Measurements from ENCODE around the gene GPR173.

The GPR173 gene

DNA sequence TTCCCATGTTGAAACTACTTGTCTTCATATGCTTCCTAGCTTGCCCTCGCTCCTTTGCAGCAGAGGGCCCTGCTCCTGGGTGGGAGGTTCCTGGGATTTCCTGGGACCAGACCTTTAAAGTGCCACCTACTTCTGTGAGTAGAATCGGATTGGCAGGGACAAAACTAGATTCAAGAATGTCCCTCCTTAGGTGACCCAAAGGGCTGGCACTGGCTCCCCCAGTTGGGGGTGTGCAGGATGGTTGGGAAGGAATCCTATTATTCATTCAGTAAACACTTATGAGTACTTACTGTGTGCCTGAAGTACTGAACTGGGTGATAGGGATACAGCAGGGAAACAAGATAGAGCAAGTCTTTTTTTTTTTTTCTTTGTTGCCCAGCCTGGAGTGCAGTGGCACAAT is 42.8 kb downstream of the GPR173 start:
- DNase-seq = no peak

- DNase-seq = peak; percentile 63
Measured at GRCh38 chrX:53093177-53093655, 44.6 kb downstream of the GPR173 start.

DNA sequence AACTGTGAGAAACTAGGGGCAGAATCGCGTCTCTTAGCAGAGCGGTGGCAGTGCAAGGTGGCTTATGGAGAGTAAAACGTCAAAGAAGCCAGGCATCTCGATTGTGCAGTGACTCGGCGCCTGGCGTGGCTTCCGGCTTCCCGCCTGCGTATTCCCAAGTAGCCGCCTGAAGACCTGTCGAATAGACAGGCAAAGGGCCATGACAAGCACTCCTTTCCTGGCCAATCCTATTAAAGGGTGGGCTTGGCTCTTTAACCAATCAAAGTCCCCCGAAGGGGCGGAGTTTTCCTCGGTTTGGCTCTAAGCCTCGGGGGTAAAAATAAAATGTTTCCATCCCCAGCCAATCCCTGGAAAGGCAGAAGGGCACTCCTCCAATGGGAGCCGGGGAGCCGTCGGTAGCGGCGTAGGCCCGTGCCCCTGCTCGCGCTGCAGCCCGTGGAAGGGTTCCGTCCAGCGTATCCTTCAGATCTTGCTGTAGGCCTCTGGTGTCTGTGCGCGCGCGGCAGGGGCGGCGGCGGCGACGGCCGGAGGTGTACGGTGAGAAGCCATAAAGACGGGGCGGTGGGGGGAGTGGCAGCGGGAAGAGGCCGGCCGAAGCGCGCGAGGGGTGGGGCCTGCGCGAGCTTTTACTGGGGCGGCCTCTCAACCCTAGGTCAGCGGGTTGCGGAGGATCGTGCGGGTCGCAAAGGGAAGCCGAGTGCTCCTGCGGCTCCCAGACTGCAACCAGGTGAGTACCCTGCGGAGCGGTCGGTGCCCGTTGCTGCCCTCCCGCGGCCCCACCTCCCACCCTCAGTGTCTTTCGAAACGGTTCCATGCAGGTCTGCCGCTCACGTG is 45.4 kb downstream of the GPR173 start, which contains the start of gene KANTR:
Gene KANTR, plus strand, starts transcription at position 395 of the 834 bp plus-strand sequence. CDS start 30,131 bp downstream, outside the sequence.
- DNase-seq = peak; percentile 91

- DNase-seq = no peak
Measured at GRCh38 chrX:53094582-53094905, 46.0 kb downstream of the GPR173 start.

DNA sequence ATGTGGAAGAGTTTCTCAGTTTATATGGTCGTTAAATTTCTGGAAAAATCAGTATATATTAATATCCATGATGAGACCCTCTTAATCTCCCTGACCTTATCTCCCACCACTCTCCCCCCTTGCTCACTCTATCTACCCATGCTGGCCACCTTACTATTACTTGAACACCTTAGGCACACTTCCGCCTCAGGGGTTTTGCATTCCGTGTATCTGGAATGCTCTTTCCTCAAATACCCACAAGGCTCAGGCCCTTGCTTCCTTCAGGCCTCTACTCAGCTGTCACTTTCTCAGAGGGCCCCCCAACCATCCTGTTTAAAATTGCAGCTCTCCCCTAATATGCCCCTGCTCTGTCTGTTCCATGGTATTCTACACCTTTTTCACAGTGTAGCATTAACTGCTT is 47.2 kb downstream of the GPR173 start:
- DNase-seq = no peak

DNA sequence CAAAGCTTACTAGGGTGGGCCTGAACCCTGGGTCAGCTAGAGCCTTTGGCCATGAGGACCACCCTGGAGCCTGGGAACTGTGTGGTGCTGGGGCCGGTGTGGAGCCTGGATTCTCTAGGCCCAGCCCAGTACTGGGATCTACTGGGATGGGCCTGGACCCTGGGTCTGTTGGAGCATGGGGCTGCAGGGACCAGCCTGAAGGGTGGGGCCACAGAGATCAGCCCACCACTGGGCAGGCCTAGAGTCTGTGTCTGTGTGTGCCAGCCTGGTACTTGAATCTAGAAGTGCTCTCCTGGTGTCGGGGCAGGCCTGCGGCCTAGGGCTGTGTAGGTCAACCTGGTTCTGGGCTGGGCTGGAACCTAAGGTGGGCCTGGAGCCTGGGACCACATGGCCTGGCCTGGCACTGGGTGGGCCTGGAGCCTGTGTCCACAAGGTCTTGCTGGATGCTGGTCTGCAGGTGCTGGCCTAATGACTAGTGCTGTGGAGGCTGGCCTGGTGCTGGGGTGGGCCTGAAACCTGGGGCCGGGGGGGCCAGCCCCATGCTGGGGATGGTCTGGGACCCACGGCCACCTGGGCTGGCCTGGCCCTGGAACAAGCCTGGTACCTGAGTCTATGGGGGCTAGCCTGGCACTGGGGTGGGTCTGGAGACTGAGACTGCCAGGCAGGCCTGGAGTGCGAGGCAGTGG is 66.4 kb downstream of the GPR173 start:
- DNase-seq = no peak

- no peak for DNase-seq
Measured at GRCh38 chrX:53115550-53115874, 66.9 kb downstream of the GPR173 start.

GRCh38 chrX:53116101-53116500 is 67.5 kb downstream of the GPR173 start:
- no peak for DNase-seq

GRCh38 chrX:53122013-53122412 is 73.4 kb downstream of the GPR173 start:
- DNase-seq = no peak

DNA sequence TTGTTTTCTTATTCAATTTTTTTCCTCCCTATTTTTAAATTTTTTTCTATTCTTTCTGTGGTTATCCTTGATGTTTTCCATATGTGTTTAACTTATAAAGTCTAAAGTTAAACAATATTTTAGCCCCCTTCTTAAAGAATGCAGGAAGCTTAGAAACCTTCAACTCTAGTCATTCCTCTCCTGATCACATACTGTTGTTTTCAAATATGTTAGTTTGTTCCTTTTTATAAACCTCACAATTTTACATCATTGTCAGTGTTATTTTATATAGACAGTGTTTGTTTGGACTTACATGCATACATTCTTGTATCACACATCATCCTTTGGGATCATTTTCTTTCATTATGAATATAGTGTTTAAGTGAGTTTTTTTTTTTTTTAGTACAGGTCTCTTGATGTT is 76.9 kb downstream of the GPR173 start:
- no peak for DNase-seq

GRCh38 chrX:53126377-53126776 is 77.8 kb downstream of the GPR173 start:
- DNase-seq = no peak

DNA sequence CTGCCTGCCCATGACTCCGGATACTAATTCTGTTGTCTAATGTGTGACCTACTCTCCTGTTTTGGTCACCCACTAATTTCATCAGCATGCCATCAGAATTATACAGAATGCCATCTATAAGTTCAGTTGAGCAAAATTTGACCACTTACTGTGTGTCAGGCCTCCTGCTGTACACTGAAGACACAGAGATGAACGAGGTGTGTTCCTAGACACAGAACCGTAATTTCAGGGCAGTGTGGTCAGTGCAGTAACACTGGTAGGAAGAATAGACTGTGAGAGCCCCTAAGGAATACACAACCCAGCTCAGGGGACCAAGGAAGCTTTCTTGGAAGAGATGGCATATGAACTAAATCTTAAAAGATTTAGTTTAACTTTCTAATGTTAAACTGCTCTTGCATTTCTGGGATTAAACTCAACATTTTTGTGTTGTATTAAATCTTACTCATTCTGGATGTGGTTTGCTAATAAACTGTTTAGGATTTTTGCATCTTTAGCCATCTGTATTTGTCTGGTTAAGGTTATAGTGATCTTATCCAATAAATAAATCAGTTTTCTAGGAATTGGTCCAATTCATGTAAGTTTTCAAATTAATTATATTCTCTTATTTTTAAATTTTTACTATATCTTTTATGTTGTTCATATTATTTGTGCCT is 79.6 kb downstream of the GPR173 start:
- DNase-seq = no peak

Measured in T1000 (cell line).